ENCODE data around the gene USP7.

Gene USP7

GRCh38 chr16:8899709-8900317 lies 63.9 kb downstream of the USP7 start:
- DNase-seq (ENCODE audit: low read depth), result no peak

- no peak for DNase-seq (ENCODE audit: low read depth)
Observed at GRCh38 chr16:8898660-8899318, 64.9 kb downstream of the USP7 start.

DNA sequence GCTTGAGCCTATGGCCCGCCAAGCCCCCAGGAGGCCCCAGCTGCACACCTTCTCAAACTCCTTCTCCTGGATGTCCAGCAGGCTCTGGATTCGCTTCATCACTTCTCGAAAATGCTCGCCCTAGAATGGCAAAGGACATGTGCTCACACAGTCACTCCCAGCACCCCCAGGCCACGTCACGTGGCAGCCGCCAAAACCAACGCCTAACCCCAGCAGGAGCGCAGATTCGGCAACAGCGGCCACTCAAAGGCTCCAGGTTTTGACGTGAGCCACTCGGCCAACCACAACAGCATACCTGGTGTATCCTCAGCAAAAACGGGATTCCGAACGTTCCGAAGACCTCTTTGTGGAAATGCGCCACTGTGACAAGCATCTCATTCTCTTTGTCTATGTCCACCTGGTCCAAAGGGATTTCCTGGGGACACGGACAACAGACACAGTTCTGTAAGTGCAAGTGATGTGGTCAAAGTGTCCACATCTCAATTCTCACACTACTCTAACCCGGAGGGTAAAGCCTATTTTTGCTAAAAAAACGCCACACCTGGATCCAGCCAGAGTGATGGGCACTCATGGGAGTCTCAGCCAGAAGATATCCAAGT lies 68.9 kb downstream of the USP7 start:
- no peak for DNase-seq (ENCODE audit: low read depth)

DNA sequence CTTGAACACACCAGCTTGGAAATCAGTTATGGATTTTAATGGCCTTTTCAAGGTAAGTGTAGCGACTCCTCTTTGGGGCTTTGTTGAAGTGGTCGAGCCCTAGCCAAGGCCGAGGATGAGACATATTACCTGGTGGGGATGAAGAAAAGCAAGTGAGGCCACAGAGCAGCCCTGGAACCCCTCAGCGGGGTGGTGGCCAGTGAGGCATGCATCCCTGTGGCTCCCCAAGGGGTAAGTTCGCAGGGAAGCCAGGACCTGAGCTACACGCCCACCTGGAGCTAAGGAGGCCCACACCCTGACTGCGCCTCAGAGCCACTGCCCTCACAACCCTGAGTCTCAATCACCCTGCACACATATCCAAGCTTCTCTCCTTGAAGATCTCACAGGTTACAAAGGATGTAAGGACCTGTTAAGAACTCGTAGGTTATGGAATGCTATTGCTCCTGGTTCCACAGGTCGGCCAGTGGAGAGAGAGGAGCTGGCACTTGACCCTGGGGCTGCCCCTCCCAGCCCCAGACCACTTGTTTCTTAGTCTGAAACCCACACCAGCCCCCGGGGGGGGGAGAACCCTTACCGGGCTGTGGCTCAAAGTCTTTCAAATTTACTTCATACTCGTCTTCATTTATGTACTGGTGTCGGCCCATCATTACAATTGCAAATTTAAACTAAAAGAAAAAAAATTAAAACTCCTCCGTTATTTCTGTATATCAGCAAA lies 69.6 kb downstream of the USP7 start:
- DNase-seq (ENCODE audit: low read depth), result no peak

GRCh38 chr16:8893426-8893825 lies 70.3 kb downstream of the USP7 start:
- no peak for DNase-seq (ENCODE audit: low read depth)

GRCh38 chr16:8892101-8892575 lies 71.6 kb downstream of the USP7 start:
- no peak for DNase-seq (ENCODE audit: low read depth)

DNA sequence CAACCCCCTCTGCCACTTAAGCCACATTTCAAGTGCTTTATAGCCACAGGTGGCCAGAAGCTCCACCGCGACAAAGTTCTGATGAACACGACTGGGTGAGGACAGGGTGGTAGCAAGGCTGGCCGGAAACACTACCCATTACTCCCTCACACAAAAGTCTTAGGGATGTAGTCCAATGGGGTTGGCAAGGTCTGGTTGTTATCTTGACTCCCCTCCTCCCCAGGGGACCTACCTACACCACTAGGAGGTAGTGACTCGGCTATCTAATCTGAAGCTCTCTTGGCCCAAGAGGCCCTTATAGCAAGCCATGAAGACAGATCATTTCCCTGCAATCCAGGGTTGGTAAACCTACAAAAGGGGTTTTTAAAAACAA lies 73.2 kb downstream of the USP7 start:
- no peak for DNase-seq (ENCODE audit: low read depth)

DNA sequence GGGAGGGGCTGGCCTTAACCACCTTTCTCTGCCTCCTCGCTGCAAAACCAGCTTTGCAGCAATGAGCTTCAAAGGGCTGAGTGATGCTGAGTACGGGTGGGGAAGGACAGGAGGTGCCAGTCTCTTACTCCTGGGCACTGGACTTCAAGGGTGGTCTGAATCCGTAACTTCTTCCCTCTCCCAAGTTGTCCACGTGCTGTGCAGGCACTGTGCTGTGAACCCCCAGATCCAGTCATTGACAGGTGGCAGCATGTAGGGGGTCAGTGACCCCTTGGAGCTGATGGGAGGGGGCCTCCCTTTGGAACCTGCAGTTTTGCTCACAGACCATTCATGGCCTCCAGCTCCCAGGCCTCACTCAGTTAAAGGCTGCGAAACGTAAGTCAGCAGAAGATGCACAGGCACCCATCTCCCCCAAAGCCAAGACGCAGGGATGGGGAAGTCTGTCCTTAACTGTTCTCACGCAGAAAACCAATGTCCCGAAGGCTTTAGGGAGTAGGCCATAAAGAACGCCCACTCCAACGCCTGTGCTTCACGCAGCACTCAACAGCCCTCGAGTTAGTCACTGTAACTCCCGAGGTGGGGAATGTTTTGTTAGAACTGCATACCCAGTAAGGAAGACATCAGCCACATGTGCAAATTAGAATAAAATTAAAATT lies 73.7 kb downstream of the USP7 start:
- no peak for DNase-seq (ENCODE audit: low read depth)

DNA sequence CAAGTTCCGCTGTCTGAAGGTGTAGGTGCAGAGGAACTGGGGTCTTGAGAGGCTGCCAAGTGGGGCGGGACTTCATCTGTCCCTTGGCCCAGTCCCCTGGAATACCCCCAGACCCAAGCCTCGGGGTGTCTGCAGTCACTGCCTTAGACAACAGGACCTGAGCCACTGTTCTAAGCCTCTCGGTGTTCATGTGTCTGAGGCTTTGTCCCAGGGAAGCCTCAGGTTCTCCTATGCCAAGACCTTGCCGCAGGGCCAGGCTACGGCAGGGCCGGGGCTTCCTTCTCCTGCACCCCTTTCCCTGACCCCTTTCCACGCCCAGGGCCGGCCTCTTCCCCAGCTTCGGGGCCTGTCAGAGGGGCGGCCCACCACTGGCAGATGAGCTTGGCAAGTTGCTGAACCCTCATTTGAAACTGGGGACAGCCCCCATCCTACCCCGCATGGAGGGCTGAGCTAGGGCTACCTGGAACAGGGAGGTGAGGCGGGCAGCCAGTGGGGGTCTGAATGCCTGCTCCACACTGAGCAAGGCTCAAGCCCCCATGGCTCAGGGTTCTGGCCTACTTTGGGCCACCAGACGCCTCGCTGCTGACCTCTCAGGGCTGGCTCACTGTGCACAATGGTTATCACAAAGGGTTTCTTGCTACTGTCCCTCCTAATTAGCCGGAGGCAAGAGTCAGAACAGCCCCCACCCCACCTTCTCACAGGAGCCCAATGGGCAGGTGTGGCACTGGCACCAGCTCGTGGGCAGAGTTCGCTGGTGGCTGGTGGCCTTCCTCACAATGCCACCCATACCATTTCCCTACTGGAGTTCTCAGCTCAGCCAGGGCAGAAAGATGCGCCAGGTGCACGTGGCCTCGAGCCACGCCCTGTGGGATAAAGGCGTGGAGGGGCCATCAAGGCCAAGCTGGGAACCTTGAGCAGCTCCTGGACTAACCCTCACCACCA lies 74.5 kb downstream of the USP7 start:
- no peak for DNase-seq (ENCODE audit: low read depth)

GRCh38 chr16:8887952-8888560 lies 75.7 kb downstream of the USP7 start:
- peak; percentile 41 for DNase-seq (ENCODE audit: low read depth)

DNA sequence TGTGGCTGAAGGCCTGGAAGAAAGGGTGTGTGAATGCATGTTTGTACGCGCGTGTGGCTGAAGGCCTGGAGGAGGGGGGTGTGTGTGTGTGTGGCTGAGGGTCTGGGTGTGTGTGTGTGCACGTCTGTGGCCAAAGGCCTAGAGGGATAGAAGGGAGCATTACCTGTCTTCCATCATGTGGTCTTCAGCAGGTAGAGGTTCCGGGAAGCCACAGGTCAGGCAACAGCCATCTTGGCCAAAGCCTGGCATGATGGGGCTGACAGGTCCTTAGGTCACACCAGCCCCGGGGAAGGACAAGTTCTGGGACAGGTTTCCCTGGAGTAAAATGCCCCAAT lies 76.3 kb downstream of the USP7 start:
- DNase-seq (ENCODE audit: low read depth), result no peak

- no peak for DNase-seq (ENCODE audit: low read depth)
Observed at GRCh38 chr16:8886593-8887430, 76.9 kb downstream of the USP7 start.

GRCh38 chr16:8885674-8886592 lies 77.8 kb downstream of the USP7 start:
- peak; percentile 56 for DNase-seq (ENCODE audit: low read depth)

- no peak for DNase-seq (ENCODE audit: low read depth)
Observed at GRCh38 chr16:8882725-8883377, 80.9 kb downstream of the USP7 start.

DNA sequence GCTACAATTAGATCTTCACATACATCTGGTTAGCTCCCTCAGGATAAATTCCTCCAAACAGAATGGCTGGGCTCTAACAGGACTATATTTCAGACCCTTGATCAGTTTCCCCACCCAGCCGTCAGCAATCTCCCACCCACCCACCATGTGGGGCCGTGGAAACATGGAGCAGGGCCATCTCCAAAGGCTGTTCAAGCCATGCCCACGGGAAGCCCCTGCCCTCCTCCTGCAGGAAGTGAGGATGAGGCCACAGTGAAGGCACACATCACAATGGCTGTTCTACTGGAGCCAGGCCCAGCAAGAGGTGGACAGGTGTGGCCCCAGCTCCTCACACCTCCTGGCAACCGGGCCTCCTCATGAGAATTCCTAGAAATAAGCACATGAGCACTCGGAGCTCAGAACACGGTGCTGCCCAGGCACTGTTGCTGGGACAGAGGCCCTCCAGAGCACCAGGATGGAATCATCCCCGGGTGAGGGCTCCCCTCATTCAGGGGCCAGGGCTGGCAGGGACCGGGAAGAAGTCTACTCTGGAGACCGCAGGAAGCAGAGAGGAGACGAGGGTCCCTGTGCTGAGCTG lies 81.6 kb downstream of the USP7 start, which contains the start of gene LITAFD:
TSS of gene LITAFD (plus strand) at position 311 of the 577 bp plus-strand sequence. CDS start 2,005 bp downstream, outside the sequence.
- no peak for DNase-seq (ENCODE audit: low read depth)

DNA sequence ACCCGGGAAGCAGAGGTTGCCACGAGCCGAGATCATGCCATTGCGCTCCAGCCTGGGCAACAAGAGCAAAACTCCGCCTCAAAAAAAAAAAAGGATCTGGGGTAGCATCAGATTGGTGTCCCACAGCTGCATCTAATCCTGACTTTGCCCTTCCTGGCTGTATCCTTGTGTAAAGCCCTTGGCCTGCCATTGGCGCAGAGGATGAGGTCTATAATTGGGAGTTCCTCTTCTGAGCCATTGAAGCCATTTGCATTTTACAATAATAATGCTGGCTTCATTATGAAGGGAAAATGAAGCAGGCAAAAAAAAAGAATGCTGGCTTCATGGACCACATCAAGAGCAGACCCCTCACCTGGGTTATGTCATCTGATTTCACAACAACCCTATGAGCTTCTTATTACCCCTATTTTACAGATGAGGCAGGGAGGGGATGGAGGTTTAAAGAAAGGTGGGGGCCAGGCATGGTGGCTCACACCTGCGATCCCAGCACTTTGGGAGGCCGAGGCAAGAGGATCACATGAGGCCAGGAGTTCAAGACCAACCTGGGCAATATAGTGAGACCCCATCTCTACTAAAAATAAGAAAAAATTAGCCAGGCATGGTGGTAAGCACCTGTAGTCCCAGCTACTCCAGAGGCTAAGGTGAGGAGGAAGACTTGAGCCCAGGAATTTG lies 82.7 kb downstream of the USP7 start:
- no peak for DNase-seq (ENCODE audit: low read depth)

GRCh38 chr16:8878523-8878911 lies 85.2 kb downstream of the USP7 start:
- peak; percentile 73 for DNase-seq (ENCODE audit: low read depth)
